K562 (cell line): ENCODE measurements around the gene ITGAL. TPM values are rescaled to one million over a fixed set of nuclear protein-coding genes. Genes with fewer than 3 reads are reported as not detected.
A peak's percentile ranks its signal among the peaks of the same experiment; 100 is the strongest.

ENCODE experiments used
- ADNP ChIP-seq: fragments of 200-800 bp; sonication (Bioruptor generic); IDR thresholded peaks from 2 replicates; pipeline ENCODE4 v1.6.1; 2016; ENCODE audit warnings: missing genetic modification characterization, missing compliant biosample characterization
- BRD9 ChIP-seq: fragments of 450-650 bp; IDR thresholded peaks from 2 replicates; pipeline ENCODE4 v1.6.1; 2018; ENCODE audit warnings: low read depth; ENCODE audit not compliant: partially characterized antibody
- CEBPB ChIP-seq: fragments of 450-650 bp; IDR thresholded peaks from 2 replicates; pipeline ENCODE4 v1.6.1; 2016; ENCODE audit warnings: missing genetic modification characterization, missing compliant biosample characterization
- CREB5 ChIP-seq: fragments of 250-450 bp; sonication (Bioruptor Pico); IDR thresholded peaks from 2 replicates; pipeline ENCODE4 v1.5.0; 2020; ENCODE audit warnings: mild to moderate bottlenecking
- CTBP1 ChIP-seq: fragments of 450-650 bp; IDR thresholded peaks from 2 replicates; pipeline ENCODE4 v1.6.1; 2016; ENCODE audit warnings: borderline replicate concordance
- DACH1 ChIP-seq: fragments of 450-650 bp; IDR thresholded peaks from 2 replicates; pipeline ENCODE4 v1.6.1; 2018; ENCODE audit not compliant: partially characterized antibody
- ELK3 ChIP-seq: fragments of 450-650 bp; formaldehyde crosslinking; IDR thresholded peaks from 2 replicates; pipeline ENCODE4 v1.4.0; 2020; ENCODE audit warnings: mild to moderate bottlenecking
- EZH2 ChIP-seq: IDR thresholded peaks from 2 replicates; pipeline ENCODE4 v1.6.1; 2012; ENCODE audit warnings: low read depth, mild to moderate bottlenecking, inconsistent platforms, low read length, borderline replicate concordance
- FOXJ2 ChIP-seq: fragments of 200-800 bp; sonication (Bioruptor generic); IDR thresholded peaks from 2 replicates; pipeline ENCODE4 v1.6.1; 2016; ENCODE audit warnings: missing genetic modification characterization, missing compliant biosample characterization
- FOXK1 ChIP-seq: sonication (generic); formaldehyde crosslinking; IDR thresholded peaks from 2 replicates; pipeline ENCODE4 v1.8.0; 2022; ENCODE audit warnings: missing genetic modification reagents, mild to moderate bottlenecking, borderline replicate concordance
- HSF4 ChIP-seq: fragments of 250-450 bp; sonication (Bioruptor Pico); IDR thresholded peaks from 2 replicates; pipeline ENCODE4 v2.1.2; 2022; ENCODE audit warnings: mild to moderate bottlenecking, moderate library complexity, borderline replicate concordance
- KHSRP ChIP-seq: fragments of 450-650 bp; IDR thresholded peaks from 2 replicates; pipeline ENCODE4 v1.6.1; 2017
- MAFF ChIP-seq: IDR thresholded peaks from 2 replicates; pipeline ENCODE4 v1.6.1; 2012; ENCODE audit warnings: low read length, improper control_type of control experiment
- MAZ ChIP-seq, 2 experiments: fragments of 450-650 bp in 1 of 2; sonication (generic) in 1 of 2; formaldehyde crosslinking; IDR thresholded peaks in 1 of 2; conservative IDR thresholded peaks in 1 of 2; 2 replicates each; pipeline versions ENCODE4 v1.4.0 to v1.5.0; 2020; ENCODE audit warnings: mild to moderate bottlenecking in 1 of 2, missing genetic modification reagents in 1 of 2
- MCM2 ChIP-seq: fragments of 450-650 bp; IDR thresholded peaks from 2 replicates; pipeline ENCODE4 v1.6.1; 2017; ENCODE audit warnings: low read depth, mild to moderate bottlenecking
- MTA2 ChIP-seq: fragments of 450-650 bp; IDR thresholded peaks from 2 replicates; pipeline ENCODE4 v1.6.1; 2016; ENCODE audit warnings: low read depth
- PCBP1 ChIP-seq: fragments of 200-400 bp; formaldehyde crosslinking; IDR thresholded peaks from 2 replicates; pipeline ENCODE4 v1.6.1; 2018; ENCODE audit warnings: mild to moderate bottlenecking, low read depth, low read length; ENCODE audit not compliant: poor library complexity, severe bottlenecking
- PHF21A ChIP-seq: fragments of 450-650 bp; IDR thresholded peaks from 2 replicates; pipeline ENCODE4 v1.6.1; 2017; ENCODE audit warnings: low read depth, borderline replicate concordance
- POU5F1 ChIP-seq: fragments of 150-350 bp; IDR thresholded peaks from 2 replicates; pipeline ENCODE4 v1.6.1; 2014; ENCODE audit warnings: borderline replicate concordance, low read length, low read depth, mild to moderate bottlenecking; ENCODE audit not compliant: partially characterized antibody
- RFX1 ChIP-seq: fragments of 450-650 bp; IDR thresholded peaks from 2 replicates; pipeline ENCODE4 v1.6.1; 2016; ENCODE audit warnings: mild to moderate bottlenecking, moderate library complexity
- SRSF9 ChIP-seq: fragments of 200-400 bp; formaldehyde crosslinking; IDR thresholded peaks from 2 replicates; pipeline ENCODE4 v1.6.1; 2017; ENCODE audit warnings: low read depth, low read length, borderline replicate concordance
- TAF1 ChIP-seq: IDR thresholded peaks from 2 replicates; pipeline ENCODE4 v1.6.1; 2011; ENCODE audit warnings: mild to moderate bottlenecking, low read length, moderate library complexity; ENCODE audit not compliant: insufficient read depth, control insufficient read depth, severe bottlenecking; ENCODE audit errors: extremely low read depth
- TARDBP ChIP-seq: fragments of 450-650 bp; IDR thresholded peaks from 2 replicates; pipeline ENCODE4 v1.6.1; 2016
- TRIM28 ChIP-seq: fragments of 450-650 bp; IDR thresholded peaks from 2 replicates; pipeline ENCODE4 v1.6.1; 2017
- VEZF1 ChIP-seq: fragments of 200-800 bp; sonication (Bioruptor generic); IDR thresholded peaks from 2 replicates; pipeline ENCODE4 v1.6.1; 2017; ENCODE audit warnings: missing genetic modification characterization, missing compliant biosample characterization
- ZFP30 ChIP-seq: fragments of 250-450 bp; sonication (Bioruptor Pico); IDR thresholded peaks from 2 replicates; pipeline ENCODE4 v1.8.0; 2022; ENCODE audit warnings: moderate library complexity, mild to moderate bottlenecking, inconsistent platforms, borderline replicate concordance
- ZKSCAN3 ChIP-seq: fragments of 250-450 bp; sonication (Bioruptor Pico); IDR thresholded peaks from 2 replicates; pipeline ENCODE4 v1.4.0; 2020
- ZNF79 ChIP-seq: fragments of 250-450 bp; sonication (Bioruptor Pico); IDR thresholded peaks from 2 replicates; pipeline ENCODE4 v1.4.0; 2020; ENCODE audit warnings: low read depth, mild to moderate bottlenecking, moderate library complexity
- polyA plus RNA-seq, 8 experiments: library from polyadenylated mRNA; depleted of rRNA in 4 of 8; stranded (reverse) in 5 of 8; unstranded in 3 of 8; fragments of >200 nt; fragmentation: Nextera tagmentation in 2 of 8; fragmentation: Illumina TruSeq in 1 of 8; extraction: Ambion mirVana in 2 of 8; extraction: Trizol in 1 of 8; gene quantifications; 2 replicates each; pipeline versions ENCODE4 v1.2.1 to v1.2.3, GENCODE V29; 2011 to 2014; ENCODE audit warnings: inconsistent platforms in 1 of 8, missing spikeins in 1 of 8
- total RNA-seq, 7 experiments: library from RNA; depleted of rRNA in 6 of 7; stranded (reverse); fragments of >200 nt in 6 of 7; fragmentation: Illumina TruSeq in 2 of 7; extraction: Trizol in 2 of 7; gene quantifications; 2 replicates each; pipeline versions ENCODE4 v1.2.1 to v1.2.3, GENCODE V29; 2011 to 2021; ENCODE audit warnings: low replicate concordance in 1 of 7

ITGAL gene
- total and polyA plus RNA-seq, 9 of the 15 experiments (the other 6 are each of a cell fraction or from before 2014, with no cell fraction given): 0.01 to 0.53 TPM; not detected in 7

- TF ChIP-seq RFX1 (no peak; the same call in 1 of the 2 replicates), EZH2 (no peak), CREB5 (CRISPR knock-in tag) (no peak), CEBPB (tag) (no peak; the same call in 1 of the 2 replicates), ADNP (tag) (peak; percentile 65), VEZF1 (no peak), MAZ (CRISPR knock-in tag; conservative IDR thresholded peaks at IDR 0.05 in 1 of 2, IDR thresholded peaks at IDR 0.05 in 1 of 2) (peak in 1 of 2 experiments; percentile 29; a peak in 1 of 4 replicates), KHSRP (no peak), SRSF9 (no peak), PCBP1 (no peak), BRD9 (no peak), POU5F1 (no peak), DACH1 (no peak), FOXJ2 (tag) (no peak), TARDBP (no peak), TAF1 (peak; percentile 12), HSF4 (no peak), FOXK1 (CRISPR knock-in tag) (no peak), ZNF79 (CRISPR knock-in tag) (no peak), CTBP1 (peak; percentile 82), MAFF (no peak), ZFP30 (CRISPR knock-in tag) (no peak), ZKSCAN3 (CRISPR knock-in tag) (no peak), TRIM28 (no peak), MCM2 (no peak), MTA2 (no peak), PHF21A (no peak), ELK3 (no peak)
These were observed 19.3 kb downstream of the ITGAL start (continued) for GRCh38 chr16:30491744-30492308.
